HL-60 (cell line): ENCODE results near the gene CACNA1I.

ENCODE experiments used
- DNase-seq, 2 experiments: peaks; one replicate each; pipeline ENCODE4 v3.0.0-alpha.2; 2010 to 2020; ENCODE audit warnings: low read depth in 1 of 2, low spot score in 1 of 2
- H3K27ac ChIP-seq: fragments of 250-450 bp; sonication (Bioruptor Pico); replicated peaks from 2 replicates; pipeline ENCODE4 v1.5.1; 2020; ENCODE audit warnings: mild to moderate bottlenecking, moderate library complexity
- H3K27me3 ChIP-seq: fragments of 250-450 bp; sonication (Bioruptor Pico); 2 replicates; pipeline ENCODE4 v1.5.1; 2021; ENCODE audit warnings: mild to moderate bottlenecking, moderate library complexity; ENCODE audit not compliant: insufficient read depth, poor library complexity, severe bottlenecking
- H3K4me3 ChIP-seq: replicated peaks from 2 replicates; pipeline ENCODE4 v1.5.1; 2011; ENCODE audit warnings: mild to moderate bottlenecking, control low read depth, low read length; ENCODE audit not compliant: insufficient read depth
- GABPA ChIP-seq: IDR thresholded peaks from 2 replicates; pipeline ENCODE4 v1.6.1; 2012; ENCODE audit warnings: low read depth
- POLR2AphosphoS5 ChIP-seq: IDR thresholded peaks from 2 replicates; pipeline ENCODE4 v1.6.1; 2012; ENCODE audit warnings: low read depth
- SPI1 ChIP-seq: IDR thresholded peaks from 2 replicates; pipeline ENCODE4 v1.6.1; 2012; ENCODE audit warnings: low read depth, mild to moderate bottlenecking, borderline replicate concordance
- TF ChIP-seq, protein P1 (sequence below): IDR thresholded peaks from 2 replicates; pipeline ENCODE4 v1.6.1; 2012; ENCODE audit warnings: low read depth; ENCODE audit not compliant: insufficient replicate concordance
- TF ChIP-seq, protein P2 (sequence below): IDR thresholded peaks from one replicate; pipeline ENCODE4 v1.5.1; 2011; ENCODE audit warnings: low read length, control low read depth, inconsistent platforms; ENCODE audit not compliant: insufficient read depth

Gene CACNA1I

DNA sequence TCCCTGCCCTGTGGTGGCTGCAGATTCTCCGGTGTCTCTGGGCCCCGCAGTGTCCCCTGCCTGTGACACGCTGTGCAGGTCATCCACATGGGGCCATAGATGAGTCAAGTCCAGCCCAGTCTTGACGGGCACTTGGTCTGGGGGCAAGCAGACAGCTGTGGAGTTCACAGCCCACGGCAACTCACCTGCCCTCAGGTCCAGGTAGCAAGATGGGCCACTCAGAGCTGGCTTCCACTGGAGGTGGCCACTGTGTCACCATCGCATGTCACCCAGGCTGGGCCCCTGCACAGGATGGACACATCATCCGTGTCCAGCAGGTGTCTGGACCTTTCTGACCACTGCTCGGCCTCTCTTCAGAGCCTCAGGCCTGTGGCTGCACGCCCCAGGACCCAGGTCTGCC lies 109.9 kb downstream of the CACNA1I start:
- peaks cover 8% of the 10 kb centered on the region for H3K27me3 ChIP-seq
- no peak overlapping the region for H3K27ac ChIP-seq
- no peak for DNase-seq
- no peak overlapping the region for H3K4me3 ChIP-seq
- TF ChIP-seq POLR2AphosphoS5 (no peak), GABPA (no peak), SPI1 (no peak)
- TF ChIP-seq, protein P1, sequence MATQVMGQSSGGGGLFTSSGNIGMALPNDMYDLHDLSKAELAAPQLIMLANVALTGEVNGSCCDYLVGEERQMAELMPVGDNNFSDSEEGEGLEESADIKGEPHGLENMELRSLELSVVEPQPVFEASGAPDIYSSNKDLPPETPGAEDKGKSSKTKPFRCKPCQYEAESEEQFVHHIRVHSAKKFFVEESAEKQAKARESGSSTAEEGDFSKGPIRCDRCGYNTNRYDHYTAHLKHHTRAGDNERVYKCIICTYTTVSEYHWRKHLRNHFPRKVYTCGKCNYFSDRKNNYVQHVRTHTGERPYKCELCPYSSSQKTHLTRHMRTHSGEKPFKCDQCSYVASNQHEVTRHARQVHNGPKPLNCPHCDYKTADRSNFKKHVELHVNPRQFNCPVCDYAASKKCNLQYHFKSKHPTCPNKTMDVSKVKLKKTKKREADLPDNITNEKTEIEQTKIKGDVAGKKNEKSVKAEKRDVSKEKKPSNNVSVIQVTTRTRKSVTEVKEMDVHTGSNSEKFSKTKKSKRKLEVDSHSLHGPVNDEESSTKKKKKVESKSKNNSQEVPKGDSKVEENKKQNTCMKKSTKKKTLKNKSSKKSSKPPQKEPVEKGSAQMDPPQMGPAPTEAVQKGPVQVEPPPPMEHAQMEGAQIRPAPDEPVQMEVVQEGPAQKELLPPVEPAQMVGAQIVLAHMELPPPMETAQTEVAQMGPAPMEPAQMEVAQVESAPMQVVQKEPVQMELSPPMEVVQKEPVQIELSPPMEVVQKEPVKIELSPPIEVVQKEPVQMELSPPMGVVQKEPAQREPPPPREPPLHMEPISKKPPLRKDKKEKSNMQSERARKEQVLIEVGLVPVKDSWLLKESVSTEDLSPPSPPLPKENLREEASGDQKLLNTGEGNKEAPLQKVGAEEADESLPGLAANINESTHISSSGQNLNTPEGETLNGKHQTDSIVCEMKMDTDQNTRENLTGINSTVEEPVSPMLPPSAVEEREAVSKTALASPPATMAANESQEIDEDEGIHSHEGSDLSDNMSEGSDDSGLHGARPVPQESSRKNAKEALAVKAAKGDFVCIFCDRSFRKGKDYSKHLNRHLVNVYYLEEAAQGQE = no peak
- TF ChIP-seq, protein P2, sequence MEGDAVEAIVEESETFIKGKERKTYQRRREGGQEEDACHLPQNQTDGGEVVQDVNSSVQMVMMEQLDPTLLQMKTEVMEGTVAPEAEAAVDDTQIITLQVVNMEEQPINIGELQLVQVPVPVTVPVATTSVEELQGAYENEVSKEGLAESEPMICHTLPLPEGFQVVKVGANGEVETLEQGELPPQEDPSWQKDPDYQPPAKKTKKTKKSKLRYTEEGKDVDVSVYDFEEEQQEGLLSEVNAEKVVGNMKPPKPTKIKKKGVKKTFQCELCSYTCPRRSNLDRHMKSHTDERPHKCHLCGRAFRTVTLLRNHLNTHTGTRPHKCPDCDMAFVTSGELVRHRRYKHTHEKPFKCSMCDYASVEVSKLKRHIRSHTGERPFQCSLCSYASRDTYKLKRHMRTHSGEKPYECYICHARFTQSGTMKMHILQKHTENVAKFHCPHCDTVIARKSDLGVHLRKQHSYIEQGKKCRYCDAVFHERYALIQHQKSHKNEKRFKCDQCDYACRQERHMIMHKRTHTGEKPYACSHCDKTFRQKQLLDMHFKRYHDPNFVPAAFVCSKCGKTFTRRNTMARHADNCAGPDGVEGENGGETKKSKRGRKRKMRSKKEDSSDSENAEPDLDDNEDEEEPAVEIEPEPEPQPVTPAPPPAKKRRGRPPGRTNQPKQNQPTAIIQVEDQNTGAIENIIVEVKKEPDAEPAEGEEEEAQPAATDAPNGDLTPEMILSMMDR = no peak

DNA sequence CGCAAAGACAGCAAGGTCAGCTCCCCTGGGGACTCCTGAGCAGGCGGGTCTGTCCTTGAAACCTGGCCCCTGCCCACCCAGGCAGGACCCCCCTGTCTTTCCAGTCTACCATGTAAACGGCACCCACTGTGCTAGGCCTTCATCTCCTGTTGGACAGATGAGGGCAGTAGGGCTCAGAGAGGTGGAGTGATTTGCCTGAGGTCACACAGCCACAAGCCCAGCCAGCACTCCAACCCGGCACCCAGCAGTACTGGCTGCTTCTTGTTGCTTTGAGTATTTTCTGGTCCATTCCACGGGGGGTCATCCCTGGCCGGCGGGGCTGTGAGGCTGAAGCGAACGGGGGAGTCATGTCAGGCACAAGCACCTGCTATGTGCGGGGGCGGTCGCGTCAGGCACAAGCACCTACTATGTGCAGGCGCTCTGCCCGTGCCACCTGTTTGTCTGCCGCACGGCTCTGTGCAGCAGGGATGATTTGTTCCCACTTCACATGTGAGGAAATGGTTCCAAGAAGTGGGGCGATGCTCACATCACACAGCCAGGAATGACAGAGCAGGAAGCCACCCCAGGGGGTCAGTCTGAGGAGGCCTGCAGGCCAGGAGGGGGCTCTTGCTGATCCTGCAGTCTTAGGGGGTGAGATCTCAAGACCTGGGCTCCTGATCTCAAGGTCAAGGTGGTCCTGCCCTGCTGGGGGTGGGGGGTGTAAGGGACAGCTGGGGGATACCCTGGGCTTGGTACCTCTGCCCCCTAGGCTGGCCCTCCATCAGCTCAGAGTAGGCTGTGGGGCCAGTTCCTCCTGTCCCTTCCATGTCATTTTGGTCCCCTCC lies 110.7 kb downstream of the CACNA1I start:
- Histone ChIP-seq H3K27me3 (peaks cover 7% of the 10 kb centered on the region), H3K27ac (no peak overlapping the region), H3K4me3 (no peak overlapping the region)
- DNase-seq = no peak
- TF ChIP-seq, protein P2 = no peak

DNA sequence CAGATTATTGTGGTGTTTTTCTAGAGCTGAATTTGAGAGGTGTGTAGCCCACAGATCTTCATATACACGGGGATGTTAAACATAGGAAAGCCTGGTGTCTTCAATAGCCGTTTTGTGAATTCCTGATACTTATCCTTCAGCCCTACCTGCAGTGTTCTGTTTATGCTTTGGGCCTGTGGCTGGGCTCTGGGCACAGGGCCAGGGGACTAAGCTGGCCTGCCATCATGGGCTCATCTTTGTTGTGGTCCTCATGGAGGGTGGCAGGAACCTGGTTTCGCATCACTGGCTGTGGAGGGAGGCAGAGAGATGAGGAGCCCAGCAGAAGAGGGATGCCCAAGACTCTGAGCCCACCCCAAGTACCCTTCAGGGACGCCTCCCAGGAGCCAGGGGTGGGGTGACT lies 112.4 kb downstream of the CACNA1I start:
- Histone ChIP-seq H3K27me3 (peaks cover 11% of the 10 kb centered on the region), H3K27ac (no peak overlapping the region), H3K4me3 (no peak overlapping the region)
- TF ChIP-seq, protein P1 = no peak
- TF ChIP-seq SPI1 = no peak
- TF ChIP-seq POLR2AphosphoS5 = no peak
- no peak for TF ChIP-seq GABPA
- TF ChIP-seq, protein P2 = no peak
- no peak for DNase-seq

DNA sequence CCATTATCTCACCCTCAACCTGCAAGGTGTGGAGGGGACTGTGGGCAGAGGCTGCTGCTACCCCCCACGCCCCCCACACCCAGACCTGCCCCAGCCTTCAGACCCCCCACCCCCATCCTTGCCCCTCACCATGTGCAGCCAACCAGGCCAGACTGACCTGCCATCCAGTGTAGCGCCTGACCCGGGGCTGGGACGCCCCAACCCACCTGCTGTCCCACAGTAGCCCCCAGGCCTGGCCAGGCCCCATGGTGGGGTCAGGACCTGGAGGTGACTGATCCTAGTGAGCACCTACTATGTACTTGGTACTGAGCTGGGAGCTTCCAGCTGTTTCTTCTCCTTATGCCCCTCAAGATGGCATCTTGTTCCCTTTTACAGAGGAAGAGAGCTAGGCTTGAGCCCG lies 113.1 kb downstream of the CACNA1I start:
- Histone ChIP-seq H3K4me3 (no peak overlapping the region), H3K27ac (no peak overlapping the region)
- TF ChIP-seq, protein P1 = no peak

More for the DNA sequence above, 113.1 kb downstream of the CACNA1I start:
- peaks cover 11% of the 10 kb centered on the region for H3K27me3 ChIP-seq
- no peak for DNase-seq
